Non-pigmented ciliary epithelial cell (primary cell): Measurements from ENCODE around the gene ADCK2.
"Not testable (repeated sequence)": the region's sequence is repeated elsewhere in the genome, so short reads cannot be mapped to it uniquely, and the experiment has no call there.

Experiments used
- DNase-seq: peaks from one replicate; pipeline ENCODE4 v3.0.0-alpha.2; 2010; ENCODE audit warnings: low read depth

The ADCK2 gene, protein sequence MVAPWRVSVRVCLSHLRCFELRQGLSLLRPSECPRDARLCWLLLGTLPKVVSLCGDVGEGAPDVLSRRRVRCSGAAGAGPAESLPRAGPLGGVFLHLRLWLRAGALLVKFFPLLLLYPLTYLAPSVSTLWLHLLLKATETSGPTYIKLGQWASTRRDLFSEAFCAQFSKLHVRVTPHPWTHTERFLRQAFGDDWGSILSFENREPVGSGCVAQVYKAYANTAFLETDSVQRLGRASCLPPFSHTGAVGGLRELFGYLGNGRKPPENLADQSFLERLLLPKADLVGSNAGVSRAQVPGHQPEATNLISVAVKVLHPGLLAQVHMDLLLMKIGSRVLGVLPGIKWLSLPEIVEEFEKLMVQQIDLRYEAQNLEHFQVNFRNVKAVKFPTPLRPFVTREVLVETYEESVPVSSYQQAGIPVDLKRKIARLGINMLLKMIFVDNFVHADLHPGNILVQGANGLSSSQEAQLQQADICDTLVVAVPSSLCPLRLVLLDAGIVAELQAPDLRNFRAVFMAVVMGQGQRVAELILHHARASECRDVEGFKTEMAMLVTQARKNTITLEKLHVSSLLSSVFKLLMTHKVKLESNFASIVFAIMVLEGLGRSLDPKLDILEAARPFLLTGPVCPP

DNA sequence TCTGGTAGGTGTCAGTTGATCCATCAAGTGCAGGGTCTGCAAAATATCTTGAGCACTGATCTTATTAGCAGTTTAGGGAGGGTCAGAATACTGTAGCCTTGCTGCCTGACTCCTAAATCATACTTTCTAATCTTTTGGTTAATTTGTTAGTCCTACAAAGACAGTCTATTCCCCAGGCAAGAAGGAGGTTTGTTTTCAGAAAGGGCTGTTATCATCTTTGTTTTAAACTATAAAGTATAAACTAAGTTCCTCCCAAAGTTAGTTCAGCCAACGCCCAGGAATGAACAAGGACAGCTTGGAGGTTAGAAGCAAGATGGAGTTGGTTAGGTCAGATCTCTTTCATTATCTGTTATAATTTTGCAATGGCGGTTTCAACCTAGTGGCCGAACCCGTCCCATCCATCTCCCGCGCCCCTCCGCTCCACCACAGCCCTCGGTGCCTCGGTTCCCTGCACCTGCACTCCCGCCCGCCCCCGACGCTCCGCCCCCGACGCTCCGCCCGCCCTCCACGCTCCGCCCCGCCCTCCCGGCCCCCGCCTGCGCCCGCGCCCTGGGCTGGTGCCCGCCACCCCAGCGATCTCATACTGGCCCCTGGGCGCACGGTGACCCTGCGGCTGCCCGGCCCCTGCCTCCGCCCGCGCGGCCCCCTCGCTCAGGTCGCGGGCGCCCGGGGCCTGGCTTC is at the start of gene ADCK2:
ADCK2 (plus strand) TSS at position 564 of the 681 bp plus-strand sequence. CDS start 386 bp downstream, outside the sequence.
- no peak for DNase-seq

DNA sequence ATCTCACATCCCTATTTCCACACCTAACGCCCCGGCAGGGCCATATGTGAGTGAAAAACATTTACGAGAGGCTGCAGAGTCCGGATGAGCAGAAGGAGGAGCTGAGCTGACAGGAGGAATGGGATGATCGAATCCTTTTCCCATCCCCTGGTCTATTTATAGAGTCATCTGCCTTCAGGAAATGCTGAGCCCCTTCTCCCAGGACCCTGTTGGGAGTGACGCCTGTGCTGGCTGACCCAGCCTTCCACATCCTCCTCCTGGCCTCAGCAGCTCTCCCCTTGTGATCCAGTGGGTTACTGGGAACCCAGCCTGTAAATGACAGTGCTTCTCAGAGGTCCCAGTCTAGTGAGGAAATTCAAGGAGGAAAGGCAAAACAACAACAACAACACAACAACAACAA is 48.8 kb upstream of the ADCK2 start:
- no peak for DNase-seq

DNA sequence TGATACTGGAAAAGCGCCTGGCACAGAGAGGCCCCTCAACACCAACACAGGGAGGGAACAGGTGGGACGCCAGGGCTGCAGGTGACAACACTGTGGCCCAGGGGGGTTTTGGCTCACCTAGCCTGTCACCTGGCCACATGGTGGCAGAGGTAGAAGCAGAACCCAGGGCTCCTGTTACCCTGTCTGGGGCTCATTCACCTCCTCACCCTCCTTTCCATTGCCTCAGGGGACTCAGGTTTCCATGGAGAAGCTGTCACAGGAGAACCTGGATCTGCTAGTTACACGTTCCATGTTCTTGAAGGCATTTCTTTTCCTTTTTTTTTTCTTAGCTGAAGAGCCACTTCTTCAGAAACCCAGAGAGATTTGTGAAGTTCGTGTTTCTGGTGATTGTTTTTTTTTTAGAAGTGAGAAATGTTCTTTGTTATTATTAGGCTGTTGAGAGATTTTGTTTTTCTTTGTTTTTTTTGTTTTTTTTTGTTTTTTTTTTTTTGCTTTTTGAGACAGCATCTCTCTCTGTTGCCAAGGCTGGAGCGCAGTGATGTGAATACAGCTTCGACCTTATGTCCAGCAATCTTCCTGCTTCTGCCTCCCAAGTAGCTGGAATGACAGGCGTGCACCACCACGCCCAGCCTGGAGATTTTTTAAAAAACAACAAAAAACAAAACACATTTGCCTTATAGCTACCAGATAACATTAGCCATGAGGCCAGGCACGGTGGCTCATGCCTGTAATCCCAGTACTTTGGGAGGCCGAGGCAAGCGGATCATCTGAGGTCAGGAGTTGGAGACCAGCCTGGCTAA is 48.2 kb upstream of the ADCK2 start:
- no peak for DNase-seq

DNA sequence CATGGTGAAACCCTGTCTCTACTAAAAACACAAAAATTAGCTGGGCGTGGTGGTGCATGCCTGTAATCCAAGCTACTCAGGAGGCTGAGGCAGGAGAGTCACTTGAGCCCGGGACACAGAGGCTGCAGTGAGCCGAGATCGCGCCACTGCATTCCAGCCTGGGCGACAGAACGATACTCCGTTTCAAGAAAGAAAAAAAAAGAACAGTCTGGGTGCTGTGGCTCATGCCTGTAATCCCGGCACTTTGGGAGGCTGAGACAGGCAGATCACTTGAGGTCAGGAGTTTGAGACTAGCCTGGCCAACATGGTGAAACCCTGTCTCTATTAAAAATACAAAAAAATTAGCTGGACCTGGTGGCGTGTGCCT is 47.6 kb upstream of the ADCK2 start:
- DNase-seq: not testable (repeated sequence)

DNA sequence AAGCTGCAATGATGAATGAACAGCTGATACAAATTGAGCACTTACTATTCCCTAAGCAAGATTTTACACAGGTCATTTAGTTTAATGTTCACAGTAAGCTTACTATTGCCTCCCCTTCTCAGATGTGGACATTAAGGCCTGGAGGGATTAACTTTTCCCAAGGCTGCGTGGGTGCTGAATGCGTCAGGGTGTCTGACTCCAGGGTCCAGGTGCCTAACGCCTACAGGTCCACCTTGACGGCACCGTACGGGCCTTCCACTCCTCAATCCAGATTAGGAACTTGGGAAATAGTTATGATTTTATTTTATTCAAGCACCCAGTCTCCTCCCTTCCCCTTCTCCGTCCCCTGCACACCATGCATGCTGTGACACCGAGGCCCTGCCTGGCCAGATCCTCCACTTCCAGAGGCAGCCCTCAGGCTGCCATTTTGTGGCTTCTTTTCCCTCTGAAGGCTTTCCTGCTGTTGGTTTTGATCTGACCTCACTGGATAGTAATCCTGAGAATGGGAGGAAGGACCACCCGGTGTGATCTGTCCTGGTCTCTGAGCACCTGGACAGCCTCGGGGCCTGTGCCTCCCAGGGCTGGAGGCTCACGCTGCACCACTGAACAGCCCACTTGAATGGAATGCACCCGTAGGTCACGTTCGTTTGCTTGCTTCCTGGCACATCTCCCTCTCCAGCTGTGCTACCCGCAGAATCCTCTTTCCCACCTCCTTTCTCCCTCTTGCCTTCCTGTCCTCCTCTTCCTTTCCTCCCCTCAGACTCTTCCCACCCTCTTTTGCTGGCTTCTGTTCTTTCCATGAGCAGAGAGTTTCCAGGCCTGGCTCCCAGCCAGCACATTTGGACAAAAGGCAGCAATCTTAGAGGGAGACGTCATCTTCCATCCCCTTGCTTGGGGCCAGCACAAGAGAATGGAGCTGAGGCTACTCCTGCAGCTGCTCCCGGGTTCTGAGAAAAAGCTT is 46.6 kb upstream of the ADCK2 start:
- DNase-seq: no peak

DNA sequence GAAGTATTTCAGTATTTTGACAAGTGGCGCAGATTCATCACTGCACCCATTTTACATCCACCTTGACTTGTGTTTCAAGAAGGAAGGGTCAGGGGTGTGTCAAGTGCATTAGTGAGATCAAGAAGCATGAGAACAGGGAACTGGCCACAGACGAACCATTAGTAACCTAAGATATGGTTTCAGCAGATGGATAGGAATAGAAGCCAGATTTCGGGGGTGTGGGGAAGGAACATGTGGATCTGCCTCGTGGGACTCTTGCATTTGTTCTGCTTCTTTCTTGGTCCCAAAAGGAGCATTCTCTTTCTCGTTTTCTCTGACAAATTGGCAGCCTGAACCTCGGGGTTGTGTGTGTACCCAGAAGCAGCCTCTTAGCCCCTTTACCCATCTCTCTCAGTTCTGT is 41.7 kb upstream of the ADCK2 start:
- DNase-seq: no peak

DNA sequence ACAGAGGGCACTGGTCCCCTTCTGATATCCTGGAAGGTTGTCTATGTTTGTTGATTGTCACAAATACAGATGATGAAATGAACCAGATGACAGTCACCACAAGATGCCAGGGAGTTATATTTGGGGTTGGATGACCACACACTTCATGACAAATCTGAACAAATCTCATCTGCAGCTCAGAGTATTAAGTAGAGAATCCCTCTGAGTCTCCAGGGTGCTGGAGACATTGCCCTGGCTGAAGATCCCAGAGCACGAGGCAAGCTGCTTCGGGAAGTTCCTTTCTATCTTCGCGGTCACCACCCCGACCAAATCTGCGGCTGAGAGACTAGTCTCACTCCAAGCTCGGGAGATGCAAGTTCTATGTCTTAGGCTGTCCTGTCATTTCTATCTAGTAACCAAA is 41.1 kb upstream of the ADCK2 start:
- no peak for DNase-seq

DNA sequence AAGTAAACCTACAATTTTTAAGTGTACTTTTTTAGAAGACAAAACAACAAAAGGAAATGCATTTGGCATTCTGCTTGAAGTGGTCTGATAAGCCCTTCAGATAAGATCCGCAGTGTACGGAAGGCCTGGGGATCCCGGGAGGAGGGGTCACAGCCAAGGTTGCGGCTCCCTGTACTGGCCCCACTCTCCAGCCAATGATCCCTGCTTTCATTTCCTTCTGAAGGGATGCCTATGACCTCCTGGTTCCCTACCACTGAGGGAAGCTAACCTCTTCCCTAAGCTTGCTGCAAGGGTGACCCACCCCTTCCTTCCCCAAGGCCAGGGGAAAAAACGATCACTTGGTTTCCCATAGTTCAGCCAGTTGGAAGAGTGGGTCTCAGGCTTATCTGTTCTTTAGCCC is 37.4 kb upstream of the ADCK2 start:
- DNase-seq: no peak

DNA sequence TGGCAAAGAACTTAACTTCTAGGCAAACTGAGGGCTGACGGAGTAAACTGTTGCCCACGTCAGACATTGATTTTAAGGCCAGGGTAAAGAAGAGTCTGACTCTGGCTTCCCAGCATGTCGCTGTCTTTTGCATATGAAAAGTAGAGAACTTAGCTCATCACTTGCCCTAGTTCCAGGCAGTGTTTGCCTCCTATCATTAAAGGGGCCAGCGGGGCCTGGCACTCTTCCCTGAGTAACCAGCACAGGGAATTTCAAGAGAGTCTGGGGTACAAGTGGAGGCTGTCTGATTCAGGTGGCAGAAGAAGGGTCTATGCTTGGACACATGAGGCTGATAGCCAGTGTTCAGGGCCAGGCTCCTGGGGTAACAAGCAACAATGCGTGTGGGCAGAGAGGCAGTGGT is 36.9 kb upstream of the ADCK2 start:
- DNase-seq: no peak

DNA sequence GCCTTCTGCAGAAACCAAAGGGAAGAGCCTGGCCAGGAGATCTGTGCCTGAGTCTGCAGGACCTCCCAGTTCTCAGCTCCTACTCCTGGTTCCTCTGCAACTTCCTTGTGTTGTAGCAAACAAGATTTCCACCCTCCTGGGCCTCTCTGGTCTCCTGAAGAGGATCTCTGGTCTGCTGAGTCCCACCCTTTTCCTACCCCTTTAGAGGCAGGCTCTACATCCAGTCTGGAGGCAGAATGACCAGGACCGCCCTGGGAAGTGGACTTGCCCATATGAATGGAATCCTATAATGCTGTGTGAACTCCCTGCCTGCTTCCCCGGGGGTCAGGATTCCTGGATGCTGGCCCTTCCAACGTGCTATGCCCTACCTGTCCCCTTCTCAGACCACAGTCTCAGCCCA is 35.3 kb upstream of the ADCK2 start:
- DNase-seq: no peak

DNA sequence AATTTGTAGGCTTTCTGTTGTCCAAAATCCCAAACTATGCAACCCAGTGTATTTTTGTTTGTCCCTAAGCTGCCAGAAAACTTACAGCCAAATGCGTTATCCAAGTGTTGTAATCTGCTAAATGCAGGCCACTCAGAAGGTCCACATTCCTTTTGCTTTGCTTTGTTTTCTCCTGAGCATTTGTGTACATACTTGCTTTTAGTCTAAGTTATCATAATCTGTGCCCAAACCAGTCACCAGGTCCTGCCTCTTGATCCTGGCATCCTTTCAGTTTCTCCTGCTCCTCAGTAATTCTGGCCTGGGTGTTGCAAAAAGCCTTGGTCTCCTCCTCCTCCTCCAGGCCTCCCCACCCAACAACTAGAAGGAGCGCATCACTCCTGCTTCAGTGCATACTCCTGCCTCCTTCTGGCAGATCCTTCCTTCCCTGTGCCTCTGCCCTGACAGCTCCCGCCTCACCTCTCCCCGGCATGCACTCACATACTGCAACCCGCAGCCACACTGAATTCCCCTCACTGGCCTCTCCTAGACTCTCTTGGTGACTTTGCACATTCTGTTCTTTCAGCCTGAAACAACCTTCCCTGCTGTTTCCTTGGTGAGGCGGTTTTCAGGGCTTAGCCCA is 34.5 kb upstream of the ADCK2 start:
- no peak for DNase-seq

DNA sequence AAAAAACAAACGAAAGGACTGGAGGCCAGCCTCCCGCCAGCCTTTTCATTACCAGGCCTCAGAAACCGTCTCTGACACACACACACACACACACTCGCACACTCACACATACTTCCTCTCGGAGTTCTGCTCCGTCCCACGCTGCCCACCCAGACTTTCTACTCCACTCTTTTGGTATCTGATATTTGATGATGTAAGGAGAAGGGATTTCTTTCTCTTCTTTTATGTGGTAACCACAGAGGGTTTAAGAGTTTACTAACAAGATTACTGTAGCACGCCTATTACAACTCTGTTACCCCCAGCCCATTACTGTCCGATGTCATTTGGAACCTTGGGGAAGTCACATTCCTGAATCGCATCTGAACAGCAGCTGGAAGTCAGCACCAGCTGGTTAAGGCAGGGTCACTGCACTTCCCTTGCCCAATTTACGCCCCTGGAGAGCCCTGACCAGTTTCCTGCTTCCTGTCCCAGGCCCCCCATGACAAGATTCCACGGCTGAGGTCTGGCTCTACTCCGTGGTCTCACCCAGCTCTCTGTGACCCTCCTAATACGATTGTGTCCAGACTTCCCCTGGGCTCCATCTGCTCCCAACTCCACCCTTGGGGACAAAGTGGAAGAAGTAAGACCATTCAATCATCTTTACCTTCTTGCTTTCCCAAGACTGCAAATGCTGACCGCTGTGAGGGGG is 33.2 kb upstream of the ADCK2 start:
- DNase-seq: no peak

DNA sequence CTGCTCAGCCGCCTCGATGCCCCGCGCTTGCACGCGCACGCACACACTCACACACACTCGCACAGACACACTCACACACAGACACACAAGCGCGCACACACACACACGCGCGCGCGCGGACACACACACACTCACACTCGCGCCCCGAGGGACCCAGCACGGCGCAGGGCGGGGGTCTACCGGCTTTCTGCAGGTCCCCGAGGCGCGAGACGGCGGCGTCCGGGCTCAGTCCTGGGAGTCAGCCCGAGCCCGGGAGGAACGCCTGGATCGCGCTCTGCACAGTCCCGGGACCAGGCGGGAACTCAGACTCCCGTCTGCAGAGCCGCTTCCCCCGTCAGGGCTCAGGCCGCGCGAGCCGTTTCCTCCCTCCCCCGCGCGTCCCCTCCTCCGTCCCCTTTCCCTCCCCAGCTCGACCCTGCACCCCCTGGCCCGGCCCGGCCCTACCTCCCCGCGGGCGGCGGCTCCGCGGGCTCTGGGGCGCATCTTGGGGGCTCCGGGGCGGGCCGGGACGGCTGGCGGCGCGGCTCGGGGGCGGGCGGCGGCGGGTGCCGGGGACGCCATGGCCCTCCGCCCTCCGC is 32.6 kb upstream of the ADCK2 start:
- no peak for DNase-seq

DNA sequence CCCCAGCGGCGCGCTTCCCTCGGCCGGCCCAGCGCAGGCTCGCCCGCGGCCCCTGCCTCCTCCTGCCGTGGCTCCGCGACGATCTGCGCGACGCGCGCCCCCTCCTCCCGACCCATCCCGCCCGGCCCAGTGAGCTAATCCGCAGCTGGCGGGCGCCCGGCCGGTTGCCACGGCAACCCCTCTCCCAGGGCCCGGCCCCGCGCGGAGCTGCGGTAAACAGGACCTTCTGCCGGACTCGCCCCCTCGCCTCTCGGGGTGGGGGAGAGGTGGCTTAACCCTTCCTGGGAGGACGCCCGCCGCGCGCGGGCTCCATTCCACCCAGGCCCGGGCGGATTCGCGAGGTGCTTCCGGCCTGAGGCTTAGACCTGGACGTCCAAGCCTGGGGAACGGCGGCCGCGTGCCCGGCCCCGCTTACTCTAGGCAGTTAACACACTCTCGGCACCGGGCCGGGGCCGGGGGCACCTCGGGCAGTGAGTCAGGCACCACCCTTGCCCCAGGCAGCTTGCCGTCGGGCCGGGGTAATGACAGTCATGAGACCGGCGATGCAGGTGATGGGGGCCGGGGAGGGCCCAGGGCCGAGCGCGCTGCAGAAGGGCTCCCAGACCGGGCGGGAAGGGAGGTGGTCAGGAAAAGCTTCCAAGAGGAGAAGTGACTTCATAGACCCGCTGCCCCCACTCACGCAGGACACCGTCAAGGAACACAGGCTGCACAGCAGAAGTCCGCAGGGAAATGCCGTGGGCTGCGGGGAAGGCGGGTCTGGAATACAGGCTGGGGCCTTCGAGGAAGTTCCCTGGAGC is 31.8 kb upstream of the ADCK2 start, which contains the start of gene DENND2A:
DENND2A (minus strand) TSS at position 87 of the 797 bp plus-strand sequence. CDS start 38,416 bp downstream, outside the sequence.
- no peak for DNase-seq

DNA sequence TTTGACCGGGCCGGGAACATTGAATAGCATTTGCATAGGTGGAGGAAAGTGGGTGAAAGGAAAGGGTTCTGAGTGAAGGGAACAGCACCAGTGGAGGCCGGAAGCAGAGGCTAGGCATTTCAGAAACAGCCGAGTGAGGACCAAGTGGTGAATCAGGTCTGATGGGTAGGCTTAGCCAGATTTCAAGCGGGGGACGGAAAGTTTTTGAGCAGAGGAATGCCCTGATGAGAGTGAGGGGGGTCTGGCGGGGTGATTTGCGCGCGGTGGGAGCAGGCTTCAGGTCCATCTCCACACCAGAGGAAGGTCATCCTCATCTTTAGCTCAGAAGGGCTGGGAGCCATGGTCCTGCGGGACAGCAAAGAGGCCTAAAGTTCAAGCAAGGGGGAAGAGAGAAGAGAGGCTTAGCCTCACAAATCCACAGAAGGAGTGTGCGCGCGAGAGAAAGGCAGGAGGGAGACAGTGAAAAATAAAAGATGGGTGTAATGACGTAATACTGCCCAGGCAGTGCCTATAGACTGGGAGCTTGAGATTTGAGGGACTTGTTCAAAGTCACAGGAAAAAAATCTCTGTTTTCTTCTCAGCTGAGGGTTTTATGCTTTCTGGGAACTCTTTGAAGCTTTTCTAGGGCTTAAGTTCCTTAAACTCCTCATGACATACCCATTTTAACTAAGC is 31.1 kb upstream of the ADCK2 start:
- DNase-seq: no peak

DNA sequence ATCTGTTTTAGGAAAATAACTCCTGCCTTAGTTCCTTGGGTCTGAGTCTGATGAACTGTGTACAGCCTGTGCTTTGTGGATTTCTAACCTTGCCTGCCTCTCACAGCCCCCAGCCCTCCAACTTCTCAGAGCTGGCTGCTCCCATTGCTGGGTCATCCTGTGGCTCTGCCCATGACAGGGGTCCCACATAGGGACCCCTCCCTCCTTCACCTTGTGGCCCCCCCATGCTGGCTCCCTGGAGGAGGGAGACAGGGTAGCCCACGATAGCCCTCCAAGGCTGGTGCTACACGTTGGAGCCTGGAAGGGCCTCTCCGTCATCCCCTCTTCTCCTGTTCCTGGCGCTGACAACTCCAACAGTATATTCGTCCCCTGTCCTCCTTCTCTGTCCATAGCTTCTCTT is 29.3 kb upstream of the ADCK2 start:
- no peak for DNase-seq

DNA sequence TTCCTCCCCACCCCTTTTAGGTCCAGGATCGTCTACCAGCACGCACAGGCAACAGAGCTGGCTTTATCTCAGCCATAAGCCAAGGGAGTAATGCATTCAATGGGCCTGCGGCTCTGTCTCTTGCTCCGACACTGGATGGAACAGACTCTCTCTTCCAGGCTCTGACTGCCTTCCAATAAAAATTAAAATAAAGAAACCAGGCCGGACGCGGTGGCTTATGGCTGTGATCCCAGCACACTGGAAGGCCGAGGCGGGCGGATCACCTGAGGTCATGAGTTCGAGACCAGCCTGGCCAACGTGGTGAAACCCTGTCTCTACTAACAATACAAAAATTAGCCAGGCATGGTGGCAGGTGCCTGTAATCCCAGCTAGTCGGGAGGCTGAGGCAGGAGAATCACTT is 28.0 kb upstream of the ADCK2 start:
- not testable (repeated sequence) for DNase-seq
